Neural cell (in vitro differentiated cells): ENCODE results near the gene IL9.

Source experiments
- CTCF ChIP-seq: fragments of 450-650 bp; IDR thresholded peaks from 2 replicates; pipeline ENCODE4 v1.5.1; 2014; ENCODE audit warnings: antibody characterized with exemption, mild to moderate bottlenecking, moderate library complexity; ENCODE audit not compliant: poor library complexity, severe bottlenecking
- POLR2AphosphoS5 ChIP-seq: IDR thresholded peaks from 2 replicates; pipeline ENCODE4 v1.6.1; 2012
- RAD21 ChIP-seq: fragments of 450-650 bp; conservative IDR thresholded peaks from 2 replicates; pipeline ENCODE4 v1.6.1; 2014; ENCODE audit warnings: antibody characterized with exemption, mild to moderate bottlenecking, moderate library complexity
- REST ChIP-seq: IDR thresholded peaks from 2 replicates; pipeline ENCODE4 v1.6.1; 2012; ENCODE audit warnings: borderline replicate concordance
- TAF1 ChIP-seq: IDR thresholded peaks from 2 replicates; pipeline ENCODE4 v1.6.1; 2012; ENCODE audit warnings: low read depth

GRCh38 chr5:135879591-135879990, 16.1 kb downstream of the IL9 start:
- TF ChIP-seq CTCF (no peak), TAF1 (no peak), POLR2AphosphoS5 (no peak), REST (no peak), RAD21 (no peak)
